GM10266 (cell line): ENCODE data around the gene GLRX2.
A peak's percentile ranks its signal among the peaks of the same experiment; 100 is the strongest.

Experiments
- DNase-seq: peaks from one replicate; pipeline ENCODE4 v3.0.0; 2012; ENCODE audit errors: extremely low spot score
- CTCF ChIP-seq: IDR thresholded peaks from 2 replicates; pipeline ENCODE4 v1.5.1; 2012; ENCODE audit warnings: mild to moderate bottlenecking, low read depth; ENCODE audit not compliant: control insufficient read depth, insufficient read depth; ENCODE audit errors: missing control alignments

The GLRX2 gene

DNA sequence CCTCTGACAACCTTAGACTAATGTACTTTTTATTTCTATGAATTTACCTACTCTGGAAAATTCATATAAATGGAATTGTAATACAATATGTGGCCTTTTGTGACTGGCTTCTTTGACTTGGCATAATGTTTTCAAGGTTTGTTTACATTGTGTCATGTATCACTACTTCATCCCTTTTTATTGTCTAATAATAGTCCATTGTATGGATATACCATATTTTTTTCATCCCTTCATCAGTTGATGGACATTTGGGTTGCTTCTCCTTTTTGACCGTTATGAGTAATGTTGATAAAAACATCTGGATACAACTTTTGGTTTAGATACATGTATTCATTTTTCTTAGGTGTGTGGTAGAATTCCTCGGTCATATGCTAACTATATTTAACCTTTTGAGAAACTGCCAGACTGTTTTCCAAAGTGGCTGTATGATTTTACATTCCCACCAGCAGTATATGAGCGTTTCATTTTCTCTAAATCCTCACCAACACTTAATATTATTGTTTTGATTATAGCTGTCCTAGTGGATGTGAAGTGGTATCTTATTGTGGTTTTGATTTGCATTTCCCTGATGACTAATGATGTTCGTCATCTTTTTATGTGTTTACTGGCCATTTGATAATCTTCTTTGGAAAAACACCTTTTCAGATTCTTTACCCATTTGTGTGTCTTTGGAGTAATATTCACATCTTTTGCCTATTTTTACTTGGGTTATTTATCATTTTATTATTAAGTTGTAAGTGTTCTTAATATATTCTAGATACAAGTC, 42.3 kb downstream of the GLRX2 start:
- DNase-seq = no peak

DNA sequence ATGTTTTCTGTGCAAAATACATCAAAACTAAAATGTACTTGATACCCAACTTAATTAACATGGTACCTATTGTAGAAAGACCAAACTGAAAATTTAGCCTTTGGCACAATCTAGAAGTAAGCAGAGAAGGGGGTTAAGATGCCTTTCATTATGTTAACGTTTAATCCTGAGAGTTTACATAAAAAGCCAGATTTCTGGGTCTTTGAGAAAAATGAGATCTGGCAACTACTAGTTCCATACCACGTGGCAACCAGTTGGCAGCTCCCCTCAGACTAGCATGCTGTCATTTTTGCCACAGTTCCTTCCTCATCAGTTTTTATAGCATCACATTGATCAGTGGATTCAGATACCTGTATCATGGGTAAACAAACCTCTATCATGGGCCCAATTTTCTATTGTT, 44.3 kb downstream of the GLRX2 start:
- no peak for TF ChIP-seq CTCF
- DNase-seq = no peak

More for the DNA sequence above, 42.3 kb downstream of the GLRX2 start:
- no peak for TF ChIP-seq CTCF

- no peak for DNase-seq
- TF ChIP-seq CTCF = no peak
Observed at GRCh38 chr1:193060406-193060805, 44.8 kb downstream of the GLRX2 start.

DNA sequence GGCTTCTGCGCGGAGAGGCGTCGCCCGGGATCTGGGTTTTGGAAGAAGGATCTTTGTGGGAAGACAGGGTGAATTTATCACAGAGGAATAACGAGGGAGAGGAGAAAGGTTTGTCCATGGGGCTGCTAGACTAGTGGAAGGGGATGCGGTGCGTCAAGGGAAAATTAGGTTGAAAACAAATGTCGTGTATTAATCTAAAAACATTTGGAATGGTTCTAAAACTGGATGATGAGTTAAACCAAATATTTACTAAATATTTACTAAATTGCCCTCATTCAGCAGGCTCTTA, 45.2 kb downstream of the GLRX2 start:
- DNase-seq = no peak
- TF ChIP-seq CTCF = no peak

GRCh38 chr1:193059282-193060114, 45.7 kb downstream of the GLRX2 start, which contains the start of the genes RO60 and UCHL5:
TSS of gene RO60 (plus strand) at chr1:193059612. CDS start at chr1:193069055, 9,443 bp downstream.
TSS of gene UCHL5 (minus strand) at chr1:193059360. CDS start at chr1:193059260, 100 bp downstream.
- no peak for TF ChIP-seq CTCF
- peak; percentile 83 for DNase-seq

DNA sequence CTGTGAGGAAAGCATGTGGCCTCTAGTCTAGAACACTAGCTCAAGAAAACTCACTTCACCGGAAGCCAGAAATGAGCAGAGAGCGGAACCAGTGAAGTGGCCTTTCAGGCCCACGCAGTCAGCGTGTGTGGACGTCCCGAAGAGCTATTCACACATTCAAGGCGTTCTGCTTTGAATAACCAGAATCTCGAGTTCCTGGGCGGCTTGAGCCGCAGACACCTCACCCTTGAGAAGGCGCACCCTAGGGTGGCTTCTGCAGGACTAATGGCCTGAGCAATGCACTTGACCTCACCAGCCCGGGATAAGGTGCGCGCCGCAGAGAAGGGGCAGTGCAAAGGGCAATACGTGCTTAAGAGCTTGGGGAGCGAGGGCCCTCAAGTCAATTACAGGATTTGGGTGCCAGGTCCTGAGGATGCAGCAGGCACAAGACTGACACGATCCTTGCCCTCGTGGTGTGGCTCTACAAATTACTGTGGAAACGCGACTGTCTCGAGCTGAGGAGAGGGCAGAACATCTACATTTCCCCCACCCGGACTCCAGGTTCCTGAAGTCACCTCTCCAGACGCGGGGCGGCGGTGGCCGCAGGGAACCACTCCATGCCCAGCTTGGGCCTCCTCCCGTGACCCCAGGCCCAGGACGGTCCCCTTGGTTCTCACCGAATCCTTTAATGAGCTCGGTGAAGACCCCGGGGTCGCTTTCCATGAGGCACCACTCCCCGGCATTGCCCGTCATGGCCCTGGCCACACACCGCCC, 46.5 kb downstream of the GLRX2 start:
- DNase-seq = peak; percentile 60
- TF ChIP-seq CTCF = no peak
